NCI-H345 (cell line): ENCODE measurements around the gene NDUFAF2.
"Not testable (repeated sequence)": the region's sequence is repeated elsewhere in the genome, so short reads cannot be mapped to it uniquely, and the experiment has no call there.

Experiments
- DNase-seq: peaks from one replicate; lab custom pipeline; 2025; lab: John Stamatoyannopoulos, UW

NDUFAF2 gene

GRCh38 chr5:60944904-60945812 lies at the start of gene NDUFAF2, which contains the start of gene ERCC8:
Gene NDUFAF2, plus strand, starts transcription at chr5:60945205. Its CDS starts 51 bp downstream, at chr5:60945256.
Gene ERCC8, minus strand, starts transcription at chr5:60945070. Its CDS starts 62 bp downstream, at chr5:60945008.
- DNase-seq: peak; percentile 90

- no peak for DNase-seq
Observed at GRCh38 chr5:60896991-60897390, 48.0 kb upstream of the NDUFAF2 start.

- DNase-seq: no peak
Observed at GRCh38 chr5:60903356-60903755, 41.6 kb upstream of the NDUFAF2 start.

GRCh38 chr5:60916646-60917045 lies 28.4 kb upstream of the NDUFAF2 start:
- no peak for DNase-seq

- no peak for DNase-seq
Observed at GRCh38 chr5:60918466-60918865, 26.5 kb upstream of the NDUFAF2 start.

- DNase-seq: no peak
Observed at GRCh38 chr5:60927450-60927849, 17.6 kb upstream of the NDUFAF2 start.

- no peak for DNase-seq
Observed at GRCh38 chr5:60929024-60929423, 16.0 kb upstream of the NDUFAF2 start.

GRCh38 chr5:60943624-60944023 lies 1.4 kb upstream of the NDUFAF2 start:
- DNase-seq: no peak

GRCh38 chr5:60945813-60946187 lies 795 bp downstream of the NDUFAF2 start:
- DNase-seq: no peak

- no peak for DNase-seq
Observed at GRCh38 chr5:60948738-60949137, 3.7 kb downstream of the NDUFAF2 start.

- DNase-seq: no peak
Observed at GRCh38 chr5:60955239-60955638, 10.2 kb downstream of the NDUFAF2 start.

- no peak for DNase-seq
Observed at GRCh38 chr5:60958088-60958487, 13.1 kb downstream of the NDUFAF2 start.

GRCh38 chr5:60958712-60959111 lies 13.7 kb downstream of the NDUFAF2 start:
- DNase-seq: no peak

GRCh38 chr5:60959156-60959555 lies 14.2 kb downstream of the NDUFAF2 start:
- DNase-seq: no peak

GRCh38 chr5:60960591-60960990 lies 15.6 kb downstream of the NDUFAF2 start:
- no peak for DNase-seq

GRCh38 chr5:60961685-60962084 lies 16.7 kb downstream of the NDUFAF2 start:
- DNase-seq: no peak

- DNase-seq: no peak
Observed at GRCh38 chr5:60972231-60972630, 27.2 kb downstream of the NDUFAF2 start.

GRCh38 chr5:60977956-60978737 lies 33.1 kb downstream of the NDUFAF2 start:
- no peak for DNase-seq

- no peak for DNase-seq
Observed at GRCh38 chr5:60978968-60979367, 34.0 kb downstream of the NDUFAF2 start.

- DNase-seq: no peak
Observed at GRCh38 chr5:60980511-60980910, 35.5 kb downstream of the NDUFAF2 start.

- not testable (repeated sequence) for DNase-seq
Observed at GRCh38 chr5:60982127-60982526, 37.1 kb downstream of the NDUFAF2 start.

- DNase-seq: no peak
Observed at GRCh38 chr5:60989790-60990189, 44.8 kb downstream of the NDUFAF2 start.

GRCh38 chr5:60992871-60993270 lies 47.9 kb downstream of the NDUFAF2 start:
- no peak for DNase-seq
